Colonic mucosa (tissue), 4 donors: ENCODE measurements around the gene JAKMIP1. TPM values are rescaled to one million over a fixed set of nuclear protein-coding genes. Genes with fewer than 3 reads are reported as not detected.

Source experiments
- DNase-seq: peaks from one replicate; pipeline ENCODE4 v3.0.0-alpha.2; 2020
- H3K27ac ChIP-seq: fragments of 200-600 bp; one replicate; pipeline ENCODE4 v1.8.0; 2021
- H3K27me3 ChIP-seq: fragments of 200-600 bp; one replicate; pipeline ENCODE4 v1.8.0; 2021
- H3K36me3 ChIP-seq: fragments of 200-600 bp; one replicate; pipeline ENCODE4 v1.8.0; 2021
- H3K4me1 ChIP-seq: fragments of 200-600 bp; one replicate; pipeline ENCODE4 v1.8.0; 2021; ENCODE audit warnings: mild to moderate bottlenecking
- H3K4me3 ChIP-seq: fragments of 200-600 bp; one replicate; pipeline ENCODE4 v1.8.0; 2021
- H3K9ac ChIP-seq, 2 donors: one replicate each; pipeline ENCODE4 v1.7.0; 2013; ENCODE audit warnings: control low read depth in 2 of 2, low read depth in 2 of 2, low read length in 2 of 2
- H3K9me3 ChIP-seq: fragments of 200-600 bp; one replicate; pipeline ENCODE4 v1.8.0; 2021
- CTCF ChIP-seq: fragments of 200-600 bp; IDR thresholded peaks from one replicate; pipeline ENCODE4 v1.8.0; 2022; ENCODE audit warnings: antibody characterized with exemption, mild to moderate bottlenecking
- intact Hi-C: fragments of 100-400 bp; cut with DNase I; formaldehyde crosslinking; loops from one replicate; pipeline ENCODE4 v1.14.1; 2022
- total RNA-seq, 2 donors: library from RNA; stranded (reverse); fragmentation: NEBNext Ultra II Directional in 1 of 2; extraction: Animal tissue kit (Norgen Biotek cat#: 25700) in 1 of 2; gene quantifications; one replicate each; pipeline ENCODE4 v1.2.1, GENCODE V29; 2021
- donor health status: healthy.
- donor health status: DM: no; HTN: no; CAD: no.
- donor health status: DM: no; HTN: no; CAD: no.

JAKMIP1 gene
- total RNA-seq, 2 donors from 2014 or later = 0.19 to 0.42 TPM

GRCh38 chr4:6110681-6111353 lies 89.5 kb downstream of the JAKMIP1 start:
- no peak for TF ChIP-seq CTCF
- no peak for DNase-seq
- no peaks in the 10 kb centered on the region for H3K9me3 ChIP-seq
- H3K27ac ChIP-seq = no peak overlapping the region
- no peak overlapping the region for H3K4me3 ChIP-seq
- H3K36me3 ChIP-seq = no peaks in the 10 kb centered on the region
- no peaks in the 10 kb centered on the region for H3K27me3 ChIP-seq
- no peak overlapping the region for H3K9ac ChIP-seq
- no peaks in the 10 kb centered on the region for H3K4me1 ChIP-seq
- intact Hi-C loops = no loop called here

- DNase-seq = no peak
- Histone ChIP-seq H3K9ac (no peak overlapping the region), H3K4me3 (no peak overlapping the region), H3K4me1 (no peaks in the 10 kb centered on the region), H3K36me3 (no peaks in the 10 kb centered on the region), H3K27ac (no peak overlapping the region), H3K27me3 (no peaks in the 10 kb centered on the region), H3K9me3 (no peaks in the 10 kb centered on the region)
- intact Hi-C loops = no loop called here
- TF ChIP-seq CTCF = peak; percentile 21
Measured at GRCh38 chr4:6109842-6110560, 90.3 kb downstream of the JAKMIP1 start.

- no peak for DNase-seq
- no peak overlapping the region for H3K27ac ChIP-seq
- H3K27me3 ChIP-seq = no peaks in the 10 kb centered on the region
- intact Hi-C loops = no loop called here
- H3K4me3 ChIP-seq = no peak overlapping the region
- no peak overlapping the region for H3K9ac ChIP-seq
- no peak for TF ChIP-seq CTCF
- H3K9me3 ChIP-seq = no peaks in the 10 kb centered on the region
- no peaks in the 10 kb centered on the region for H3K36me3 ChIP-seq
- H3K4me1 ChIP-seq = no peaks in the 10 kb centered on the region
Measured at GRCh38 chr4:6107886-6108285, 92.5 kb downstream of the JAKMIP1 start.

- H3K36me3 ChIP-seq = no peaks in the 10 kb centered on the region
- H3K9me3 ChIP-seq = no peaks in the 10 kb centered on the region
- no peak for DNase-seq
- no peaks in the 10 kb centered on the region for H3K4me1 ChIP-seq
- H3K27me3 ChIP-seq = no peaks in the 10 kb centered on the region
- intact Hi-C loops = no loop called here
- no peak for TF ChIP-seq CTCF
- H3K4me3 ChIP-seq = no peak overlapping the region
- no peak overlapping the region for H3K27ac ChIP-seq
- H3K9ac ChIP-seq = no peak overlapping the region
Measured at GRCh38 chr4:6107114-6107791, 93.1 kb downstream of the JAKMIP1 start.

- no peaks in the 10 kb centered on the region for H3K27me3 ChIP-seq
- DNase-seq = no peak
- no peak overlapping the region for H3K4me3 ChIP-seq
- no peaks in the 10 kb centered on the region for H3K36me3 ChIP-seq
- no peaks in the 10 kb centered on the region for H3K9me3 ChIP-seq
- H3K27ac ChIP-seq = no peak overlapping the region
- H3K4me1 ChIP-seq = no peaks in the 10 kb centered on the region
- TF ChIP-seq CTCF = no peak
- intact Hi-C loops = no loop called here
- no peak overlapping the region for H3K9ac ChIP-seq
Measured at GRCh38 chr4:6106156-6106555, 94.2 kb downstream of the JAKMIP1 start.
